Neural cell (in vitro differentiated cells): ENCODE results near the gene RAX. TPM values are rescaled to one million over a fixed set of nuclear protein-coding genes. Genes with fewer than 3 reads are reported as not detected.

Experiments
- H2AFZ ChIP-seq: fragments of 200-600, 300-800 bp; sonication (generic), shearing (Covaris generic); 2 replicates; pipeline ENCODE4 v1.6.0; 2014; ENCODE audit warnings: low read depth, mild to moderate bottlenecking, antibody characterized with exemption, low read length, moderate library complexity
- H3F3A ChIP-seq: fragments of 200-600 bp; shearing (Covaris generic); 2 replicates; pipeline ENCODE4 v1.6.1; 2016; ENCODE audit warnings: mild to moderate bottlenecking, moderate library complexity, mixed read lengths, antibody characterized with exemption, low read length; ENCODE audit not compliant: insufficient read depth, poor library complexity, severe bottlenecking
- H3K27ac ChIP-seq: fragments of 200-600, 300-800 bp; sonication (generic), shearing (Covaris generic); 2 replicates; pipeline ENCODE4 v1.5.1; 2014; ENCODE audit warnings: mild to moderate bottlenecking, low read length, moderate library complexity
- H3K27me3 ChIP-seq: fragments of 300-800, 200-600 bp; sonication (generic), shearing (Covaris generic); 2 replicates; pipeline ENCODE4 v1.6.0; 2014; ENCODE audit warnings: mild to moderate bottlenecking, low read depth, low read length, moderate library complexity; ENCODE audit not compliant: insufficient read depth
- H3K36me3 ChIP-seq: fragments of 300-800, 200-600 bp; sonication (generic), shearing (Covaris generic); 2 replicates; pipeline ENCODE4 v1.5.1; 2014; ENCODE audit warnings: mild to moderate bottlenecking, antibody characterized with exemption, low read length, moderate library complexity; ENCODE audit not compliant: insufficient read depth
- H3K4me2 ChIP-seq: fragments of 300-800, 200-600 bp; sonication (generic), shearing (Covaris generic); 2 replicates; pipeline ENCODE4 v1.6.0; 2014; ENCODE audit warnings: mild to moderate bottlenecking, low read length
- H3K4me3 ChIP-seq: fragments of 300-800, 200-600 bp; sonication (generic), shearing (Covaris generic); 2 replicates; pipeline ENCODE4 v1.5.1; 2014; ENCODE audit warnings: mild to moderate bottlenecking, low read length, moderate library complexity
- H3K79me2 ChIP-seq: fragments of 200-600 bp; shearing (Covaris generic); replicated peaks from 2 replicates; pipeline ENCODE4 v1.6.0; 2014; ENCODE audit warnings: mild to moderate bottlenecking, low read length, moderate library complexity; ENCODE audit not compliant: insufficient read depth
- H3K9ac ChIP-seq: fragments of 300-800, 200-600 bp; sonication (generic), shearing (Covaris generic); 2 replicates; pipeline ENCODE4 v1.6.1; 2016; ENCODE audit warnings: mild to moderate bottlenecking, low read length, mixed read lengths
- H3K9me2 ChIP-seq: fragments of 200-600 bp; shearing (Covaris generic); 2 replicates; pipeline ENCODE4 v1.6.1; 2016; ENCODE audit warnings: mild to moderate bottlenecking, low read length, mixed read lengths; ENCODE audit not compliant: insufficient read depth
- H3K9me3 ChIP-seq: fragments of 200-600, 300-800 bp; sonication (generic), shearing (Covaris generic); 2 replicates; pipeline ENCODE4 v1.6.1; 2016; ENCODE audit warnings: mild to moderate bottlenecking, mixed run types, low read length, moderate library complexity, mixed read lengths
- H4K20me1 ChIP-seq: fragments of 200-600 bp; shearing (Covaris generic); 2 replicates; pipeline ENCODE4 v1.6.1; 2016; ENCODE audit warnings: mild to moderate bottlenecking, mixed run types; ENCODE audit not compliant: insufficient read depth
- CTCF ChIP-seq: fragments of 450-650 bp; IDR thresholded peaks from 2 replicates; pipeline ENCODE4 v1.5.1; 2014; ENCODE audit warnings: antibody characterized with exemption, mild to moderate bottlenecking, moderate library complexity; ENCODE audit not compliant: poor library complexity, severe bottlenecking
- EP300 ChIP-seq: fragments of 450-650 bp; conservative IDR thresholded peaks from 2 replicates; pipeline ENCODE4 v1.6.1; 2014; ENCODE audit warnings: antibody characterized with exemption, mild to moderate bottlenecking, moderate library complexity; ENCODE audit not compliant: poor library complexity, severe bottlenecking
- EZH2 ChIP-seq: fragments of 200-600, 300-800 bp; shearing (Covaris generic), sonication (generic); IDR thresholded peaks from 2 replicates; pipeline ENCODE4 v1.6.1; 2014; ENCODE audit warnings: antibody characterized with exemption, low read length, borderline replicate concordance, mild to moderate bottlenecking; ENCODE audit not compliant: insufficient read depth, poor library complexity, severe bottlenecking
- MXI1 ChIP-seq: fragments of 450-650 bp; conservative IDR thresholded peaks from 2 replicates; pipeline ENCODE4 v1.6.1; 2014; ENCODE audit warnings: antibody characterized with exemption, mild to moderate bottlenecking; ENCODE audit not compliant: poor library complexity, severe bottlenecking
- RAD21 ChIP-seq: fragments of 450-650 bp; conservative IDR thresholded peaks from 2 replicates; pipeline ENCODE4 v1.6.1; 2014; ENCODE audit warnings: antibody characterized with exemption, mild to moderate bottlenecking, moderate library complexity
- REST ChIP-seq: IDR thresholded peaks from 2 replicates; pipeline ENCODE4 v1.6.1; 2012; ENCODE audit warnings: borderline replicate concordance
- SMC3 ChIP-seq: fragments of 450-650 bp; conservative IDR thresholded peaks from 2 replicates; pipeline ENCODE4 v1.6.1; 2014; ENCODE audit warnings: antibody characterized with exemption, mild to moderate bottlenecking, moderate library complexity; ENCODE audit not compliant: poor library complexity
- polyA plus RNA-seq: library from polyadenylated mRNA; depleted of rRNA; stranded (reverse); fragments of >200 nt; gene quantifications from 2 replicates; pipeline ENCODE4 v1.2.3, GENCODE V29; 2014

RAX gene
- polyA plus RNA-seq, 1 donor from 2014 or later, result not detected

- TF ChIP-seq CTCF (no peak), SMC3 (no peak), EP300 (no peak), EZH2 (no peak), RAD21 (no peak)
- H3K4me3 ChIP-seq, result no peak overlapping the region
- no peaks in the 10 kb centered on the region for H3K79me2 ChIP-seq
- no peaks in the 10 kb centered on the region for H3F3A ChIP-seq
- no peak overlapping the region for H2AFZ ChIP-seq
- no peak overlapping the region for H3K9ac ChIP-seq
- no peak overlapping the region for H3K27ac ChIP-seq
- H3K4me2 ChIP-seq, result no peak overlapping the region
- no peaks in the 10 kb centered on the region for H3K9me3 ChIP-seq
- H4K20me1 ChIP-seq, result no peaks in the 10 kb centered on the region
- H3K9me2 ChIP-seq, result no peaks in the 10 kb centered on the region
- peaks cover 9% of the 10 kb centered on the region for H3K27me3 ChIP-seq
- no peaks in the 10 kb centered on the region for H3K36me3 ChIP-seq
Observed at GRCh38 chr18:59242906-59243305, 30.3 kb downstream of the RAX start.

- Histone ChIP-seq H3K36me3 (no peaks in the 10 kb centered on the region), H4K20me1 (no peaks in the 10 kb centered on the region), H3K79me2 (no peaks in the 10 kb centered on the region), H3K27me3 (no peaks in the 10 kb centered on the region), H3K9ac (no peak overlapping the region), H3K4me3 (no peak overlapping the region), H3F3A (no peaks in the 10 kb centered on the region), H3K9me2 (no peaks in the 10 kb centered on the region), H3K27ac (no peak overlapping the region), H3K4me2 (no peak overlapping the region), H3K9me3 (no peaks in the 10 kb centered on the region), H2AFZ (no peak overlapping the region)
- TF ChIP-seq EP300 (no peak), REST (no peak), EZH2 (no peak), CTCF (no peak), MXI1 (no peak)
Observed at GRCh38 chr18:59239642-59240041, 33.6 kb downstream of the RAX start.
